OCI-LY1 (cell line): ENCODE results near the gene PRELID1.

Experiments
- H2AFZ ChIP-seq: fragments of 200-600 bp; sonication (generic), shearing (Covaris generic); 2 replicates; pipeline ENCODE4 v1.6.0; 2014; ENCODE audit warnings: antibody characterized with exemption, mild to moderate bottlenecking, low read length
- H3F3A ChIP-seq: fragments of 200-600 bp; sonication (generic), shearing (Covaris generic); 2 replicates; pipeline ENCODE4 v1.6.0; 2014; ENCODE audit warnings: mild to moderate bottlenecking, antibody characterized with exemption, low read length, moderate library complexity; ENCODE audit not compliant: insufficient read depth
- H3K27ac ChIP-seq: fragments of 200-600 bp; sonication (generic); 2 replicates; pipeline ENCODE4 v1.5.1; 2014; ENCODE audit warnings: low read length, mixed run types, mild to moderate bottlenecking, low read depth; ENCODE audit not compliant: poor library complexity, severe bottlenecking
- H3K27me3 ChIP-seq: fragments of 200-600 bp; sonication (generic); 2 replicates; pipeline ENCODE4 v1.6.0; 2014; ENCODE audit warnings: antibody characterized with exemption, mild to moderate bottlenecking, low read length, moderate library complexity; ENCODE audit not compliant: insufficient read depth
- H3K36me3 ChIP-seq: fragments of 200-600 bp; sonication (generic); 2 replicates; pipeline ENCODE4 v1.6.1; 2014; ENCODE audit warnings: mild to moderate bottlenecking, antibody characterized with exemption, low read length, moderate library complexity, mixed read lengths; ENCODE audit not compliant: insufficient read depth
- H3K4me1 ChIP-seq: fragments of 200-600 bp; sonication (generic); 2 replicates; pipeline ENCODE4 v1.5.1; 2014; ENCODE audit warnings: mild to moderate bottlenecking, low read length, moderate library complexity; ENCODE audit not compliant: insufficient read depth, severe bottlenecking
- H3K4me2 ChIP-seq: fragments of 200-600 bp; sonication (generic), shearing (Covaris generic); 2 replicates; pipeline ENCODE4 v1.6.1; 2014; ENCODE audit warnings: low read length
- H3K4me3 ChIP-seq: fragments of 200-600 bp; sonication (generic); 2 replicates; pipeline ENCODE4 v1.5.1; 2014; ENCODE audit warnings: low read length, low read depth, mild to moderate bottlenecking, mixed read lengths; ENCODE audit not compliant: poor library complexity, severe bottlenecking
- H3K79me2 ChIP-seq: fragments of 200-600 bp; shearing (Covaris generic); 2 replicates; pipeline ENCODE4 v1.6.1; 2016; ENCODE audit warnings: mixed run types, low read length, mixed read lengths; ENCODE audit not compliant: insufficient read depth
- H3K9ac ChIP-seq: fragments of 200-600 bp; sonication (generic), shearing (Covaris generic); 2 replicates; pipeline ENCODE4 v1.6.1; 2014; ENCODE audit warnings: mild to moderate bottlenecking, low read length, mixed read lengths
- H3K9me2 ChIP-seq: fragments of 200-600 bp; sonication (generic), shearing (Covaris generic); 2 replicates; pipeline ENCODE4 v1.6.1; 2014; ENCODE audit warnings: low read depth, mild to moderate bottlenecking, low read length, mixed read lengths
- H3K9me3 ChIP-seq: fragments of 200-600 bp; shearing (Covaris generic); 2 replicates; pipeline ENCODE4 v1.6.1; 2014; ENCODE audit warnings: low read length, mixed read lengths
- H4K20me1 ChIP-seq: fragments of 200-600 bp; sonication (generic), shearing (Covaris generic); 2 replicates; pipeline ENCODE4 v1.6.0; 2016; ENCODE audit warnings: mild to moderate bottlenecking, low read length; ENCODE audit not compliant: insufficient read depth
- EZH2 ChIP-seq: fragments of 200-600 bp; sonication (generic), shearing (Covaris generic); IDR thresholded peaks from 2 replicates; pipeline ENCODE4 v1.8.0; 2017; ENCODE audit warnings: borderline replicate concordance, mixed run types, mild to moderate bottlenecking, antibody characterized with exemption, low read length, moderate library complexity, mixed read lengths
- TF ChIP-seq, protein P1 (sequence below): fragments of 200-600 bp; sonication (generic), shearing (Covaris generic); IDR thresholded peaks from 2 replicates; pipeline ENCODE4 v1.5.1; 2017; ENCODE audit warnings: mild to moderate bottlenecking, antibody characterized with exemption, low read length, moderate library complexity, mixed read lengths

The PRELID1 gene

GRCh38 chr5:177313561-177314259 is 10.1 kb downstream of the PRELID1 start:
- Histone ChIP-seq H3K9ac (no peak overlapping the region), H2AFZ (no peak overlapping the region), H3F3A (no peaks in the 10 kb centered on the region), H3K27ac (no peak overlapping the region), H4K20me1 (no peaks in the 10 kb centered on the region), H3K9me3 (no peaks in the 10 kb centered on the region), H3K27me3 (no peaks in the 10 kb centered on the region), H3K79me2 (no peaks in the 10 kb centered on the region), H3K4me3 (no peak overlapping the region), H3K4me1 (peaks cover 33% of the 10 kb centered on the region), H3K4me2 (no peak overlapping the region), H3K36me3 (peaks cover 8% of the 10 kb centered on the region; the same call in 1 of the 2 replicates), H3K9me2 (no peaks in the 10 kb centered on the region)
- no peak for TF ChIP-seq EZH2
- TF ChIP-seq, protein P1, sequence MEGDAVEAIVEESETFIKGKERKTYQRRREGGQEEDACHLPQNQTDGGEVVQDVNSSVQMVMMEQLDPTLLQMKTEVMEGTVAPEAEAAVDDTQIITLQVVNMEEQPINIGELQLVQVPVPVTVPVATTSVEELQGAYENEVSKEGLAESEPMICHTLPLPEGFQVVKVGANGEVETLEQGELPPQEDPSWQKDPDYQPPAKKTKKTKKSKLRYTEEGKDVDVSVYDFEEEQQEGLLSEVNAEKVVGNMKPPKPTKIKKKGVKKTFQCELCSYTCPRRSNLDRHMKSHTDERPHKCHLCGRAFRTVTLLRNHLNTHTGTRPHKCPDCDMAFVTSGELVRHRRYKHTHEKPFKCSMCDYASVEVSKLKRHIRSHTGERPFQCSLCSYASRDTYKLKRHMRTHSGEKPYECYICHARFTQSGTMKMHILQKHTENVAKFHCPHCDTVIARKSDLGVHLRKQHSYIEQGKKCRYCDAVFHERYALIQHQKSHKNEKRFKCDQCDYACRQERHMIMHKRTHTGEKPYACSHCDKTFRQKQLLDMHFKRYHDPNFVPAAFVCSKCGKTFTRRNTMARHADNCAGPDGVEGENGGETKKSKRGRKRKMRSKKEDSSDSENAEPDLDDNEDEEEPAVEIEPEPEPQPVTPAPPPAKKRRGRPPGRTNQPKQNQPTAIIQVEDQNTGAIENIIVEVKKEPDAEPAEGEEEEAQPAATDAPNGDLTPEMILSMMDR = no peak

DNA sequence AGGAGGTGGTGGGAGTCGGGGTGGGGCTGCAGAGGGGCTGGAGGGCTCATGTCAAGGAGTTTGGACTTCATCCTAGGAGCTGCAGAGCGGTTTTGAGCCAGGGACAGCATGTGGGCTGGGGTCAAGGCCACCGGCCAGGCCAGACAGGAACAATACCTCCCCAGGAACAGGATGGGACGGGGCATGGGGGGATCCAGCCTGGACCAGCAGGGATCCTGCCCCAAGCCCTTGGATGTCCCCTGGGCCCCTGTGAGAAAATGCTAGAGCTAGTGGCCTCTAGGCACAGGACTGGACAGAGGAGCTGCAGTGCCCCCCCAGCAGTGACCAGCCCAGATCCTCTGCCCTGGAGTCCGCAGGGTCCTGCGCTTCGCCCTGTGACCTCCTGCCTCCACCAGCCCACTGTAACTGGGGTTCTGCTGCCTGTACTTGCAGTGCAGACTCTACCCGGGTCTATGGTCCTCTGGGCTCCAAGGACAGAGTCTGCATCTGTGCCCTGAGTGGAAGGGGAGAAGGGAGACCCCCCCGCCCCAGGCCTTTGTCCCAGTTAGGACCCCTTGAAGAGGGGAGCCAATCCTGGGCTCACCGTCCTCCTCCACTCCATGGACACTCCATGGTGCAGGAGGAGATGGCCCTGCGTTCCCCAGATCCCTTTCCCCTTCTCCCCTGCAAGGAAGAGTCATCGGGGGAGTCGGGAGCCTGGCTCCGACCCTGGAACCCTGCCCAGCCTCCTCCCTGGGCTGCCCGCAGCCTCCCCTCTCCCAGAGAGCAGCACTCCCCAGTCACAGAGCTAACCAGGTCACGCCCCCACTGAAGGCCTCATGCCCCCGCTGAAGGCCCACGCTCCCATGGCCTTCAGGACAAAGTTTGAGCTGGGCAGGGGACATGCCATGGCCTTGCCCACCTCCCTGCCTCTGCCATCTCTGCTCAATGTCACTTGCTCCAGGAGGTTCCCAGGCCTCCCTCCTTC is 11.1 kb downstream of the PRELID1 start:
- no peak overlapping the region for H3K27ac ChIP-seq
- peaks cover 2% of the 10 kb centered on the region; the same call in 1 of the 2 replicates for H3K36me3 ChIP-seq
- H3F3A ChIP-seq = no peaks in the 10 kb centered on the region
- TF ChIP-seq EZH2 = no peak
- TF ChIP-seq, protein P1 = no peak
- H3K79me2 ChIP-seq = no peaks in the 10 kb centered on the region
- peaks cover 6% of the 10 kb centered on the region for H3K9me3 ChIP-seq
- peaks cover 23% of the 10 kb centered on the region for H3K4me1 ChIP-seq
- H3K27me3 ChIP-seq = no peaks in the 10 kb centered on the region
- H3K4me2 ChIP-seq = no peak overlapping the region
- H3K9me2 ChIP-seq = no peaks in the 10 kb centered on the region
- H3K9ac ChIP-seq = no peak overlapping the region
- no peaks in the 10 kb centered on the region for H4K20me1 ChIP-seq
- H2AFZ ChIP-seq = no peak overlapping the region
- H3K4me3 ChIP-seq = no peak overlapping the region

DNA sequence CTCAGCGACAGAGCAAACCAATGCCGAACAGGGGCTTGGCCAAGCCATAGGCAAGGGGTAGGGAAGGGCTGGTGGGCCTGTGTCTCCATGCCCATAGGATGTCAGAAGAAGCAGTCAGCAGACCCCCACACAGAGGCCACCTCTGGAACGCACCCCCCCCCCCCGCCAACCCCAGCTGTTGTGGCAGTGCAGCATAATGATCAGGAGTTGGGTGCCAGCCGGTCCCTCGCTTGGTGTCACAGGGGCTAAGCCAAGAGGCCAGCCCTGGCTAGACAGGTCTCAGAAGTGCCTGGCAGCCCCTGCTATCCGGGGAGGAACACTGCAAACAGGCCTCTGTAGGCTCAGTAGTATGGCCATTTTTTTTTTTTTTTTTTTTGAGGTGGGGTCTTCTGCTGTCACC is 11.8 kb downstream of the PRELID1 start:
- H3K4me1 ChIP-seq = peaks cover 16% of the 10 kb centered on the region
- H3K27ac ChIP-seq = no peak overlapping the region
- peaks cover 10% of the 10 kb centered on the region for H3K9me3 ChIP-seq
- H3K4me3 ChIP-seq = no peak overlapping the region
- H3K27me3 ChIP-seq = no peaks in the 10 kb centered on the region
- H3K4me2 ChIP-seq = no peak overlapping the region
- TF ChIP-seq, protein P1 = no peak
- TF ChIP-seq EZH2 = no peak
- H3K79me2 ChIP-seq = no peaks in the 10 kb centered on the region
- no peaks in the 10 kb centered on the region for H4K20me1 ChIP-seq
- H3K9ac ChIP-seq = no peak overlapping the region
- no peaks in the 10 kb centered on the region for H3K9me2 ChIP-seq
- H2AFZ ChIP-seq = no peak overlapping the region
- H3F3A ChIP-seq = no peaks in the 10 kb centered on the region
- peaks cover 10% of the 10 kb centered on the region for H3K36me3 ChIP-seq
